SU-DHL-6 (cell line): ENCODE measurements around the gene BCL2.

ENCODE experiments used
- H2AFZ ChIP-seq: fragments of 200-600 bp; sonication (generic); 2 replicates; pipeline ENCODE4 v1.6.1; 2014; ENCODE audit warnings: low read depth, mild to moderate bottlenecking, moderate library complexity, mixed read lengths, antibody characterized with exemption, low read length; ENCODE audit not compliant: severe bottlenecking
- H3F3A ChIP-seq: fragments of 200-600 bp; shearing (Covaris generic); 2 replicates; pipeline ENCODE4 v1.6.0; 2016; ENCODE audit warnings: antibody characterized with exemption, mild to moderate bottlenecking; ENCODE audit not compliant: insufficient read depth
- H3K27ac ChIP-seq: fragments of 200-600 bp; sonication (generic); 2 replicates; pipeline ENCODE4 v1.5.1; 2016; ENCODE audit warnings: low read depth, mild to moderate bottlenecking, low read length, moderate library complexity, mixed read lengths
- H3K27me3 ChIP-seq: fragments of 200-600 bp; sonication (generic), shearing (Covaris generic); 2 replicates; pipeline ENCODE4 v1.6.0; 2014; ENCODE audit warnings: mild to moderate bottlenecking, low read length
- H3K36me3 ChIP-seq: fragments of 200-600 bp; sonication (generic); 2 replicates; pipeline ENCODE4 v1.6.1; 2014; ENCODE audit warnings: mild to moderate bottlenecking, low read length, mixed read lengths
- H3K4me2 ChIP-seq: fragments of 300-600, 200-600 bp; shearing (Covaris generic), sonication (generic); 2 replicates; pipeline ENCODE4 v1.6.0; 2014; ENCODE audit warnings: low read length, low read depth, mild to moderate bottlenecking; ENCODE audit not compliant: poor library complexity, severe bottlenecking
- H3K4me3 ChIP-seq: fragments of 200-600 bp; sonication (generic); 2 replicates; pipeline ENCODE4 v1.5.1; 2014; ENCODE audit warnings: antibody characterized with exemption, low read length, mild to moderate bottlenecking, mixed read lengths; ENCODE audit not compliant: insufficient read depth, poor library complexity, severe bottlenecking
- H3K79me2 ChIP-seq: fragments of 200-600 bp; sonication (generic); 2 replicates; pipeline ENCODE4 v1.6.1; 2014; ENCODE audit warnings: mild to moderate bottlenecking, low read length, moderate library complexity; ENCODE audit not compliant: insufficient read depth
- H3K9ac ChIP-seq: fragments of 200-600 bp; sonication (generic); 2 replicates; pipeline ENCODE4 v1.7.0; 2014; ENCODE audit warnings: mild to moderate bottlenecking, low read length
- H3K9me2 ChIP-seq: fragments of 200-600 bp; sonication (generic); replicated peaks from 2 replicates; pipeline ENCODE4 v1.6.1; 2014; ENCODE audit warnings: low read length; ENCODE audit not compliant: insufficient read depth
- H3K9me3 ChIP-seq: fragments of 200-600 bp; sonication (generic); 2 replicates; pipeline ENCODE4 v1.6.1; 2014; ENCODE audit warnings: low read length, mixed read lengths; ENCODE audit not compliant: insufficient read depth
- H4K20me1 ChIP-seq: fragments of 200-600 bp; sonication (generic); 2 replicates; pipeline ENCODE4 v1.6.1; 2014; ENCODE audit warnings: low read depth, mild to moderate bottlenecking, antibody characterized with exemption, low read length, moderate library complexity, mixed read lengths
- CTCF ChIP-seq: fragments of 200-600 bp; sonication (generic); IDR thresholded peaks from one replicate; pipeline ENCODE4 v1.5.1; 2017; ENCODE audit warnings: antibody characterized with exemption, mild to moderate bottlenecking, low read length, moderate library complexity; ENCODE audit not compliant: insufficient read depth, poor library complexity, severe bottlenecking
- EZH2phosphoT487 ChIP-seq: fragments of 200-600 bp; sonication (generic), shearing (Covaris generic); conservative IDR thresholded peaks from 2 replicates; pipeline ENCODE4 v1.6.1; 2018; ENCODE audit warnings: mild to moderate bottlenecking, antibody characterized with exemption, low read length, moderate library complexity, mixed read lengths

Gene BCL2

GRCh38 chr18:63317556-63317946 is 2.0 kb downstream of the BCL2 start:
- Histone ChIP-seq H3K79me2 (peaks cover 71% of the 10 kb centered on the region), H3K36me3 (peaks cover 47% of the 10 kb centered on the region), H3K9ac (peak overlapping the region; percentile 83), H3K27me3 (no peaks in the 10 kb centered on the region), H3K4me3 (peak overlapping the region; percentile 85), H3K9me3 (no peaks in the 10 kb centered on the region), H3F3A (peaks cover 33% of the 10 kb centered on the region), H3K4me2 (peak overlapping the region; percentile 86), H4K20me1 (peaks cover 29% of the 10 kb centered on the region), H3K9me2 (no peaks in the 10 kb centered on the region), H3K27ac (peak overlapping the region; percentile 91), H2AFZ (no peak overlapping the region)
- TF ChIP-seq EZH2phosphoT487 (no peak), CTCF (no peak)

- H3K4me2 ChIP-seq: peak overlapping the region; percentile 86
- peak overlapping the region; percentile 91 for H3K27ac ChIP-seq
- TF ChIP-seq CTCF (no peak), EZH2phosphoT487 (no peak)
- H3K79me2 ChIP-seq: peaks cover 77% of the 10 kb centered on the region
- H4K20me1 ChIP-seq: peaks cover 31% of the 10 kb centered on the region
- H3K9ac ChIP-seq: peak overlapping the region; percentile 83
- H3K36me3 ChIP-seq: peaks cover 52% of the 10 kb centered on the region
- H3F3A ChIP-seq: peaks cover 26% of the 10 kb centered on the region
- no peaks in the 10 kb centered on the region for H3K9me3 ChIP-seq
- H2AFZ ChIP-seq: no peak overlapping the region
- peak overlapping the region; percentile 85 for H3K4me3 ChIP-seq
- H3K27me3 ChIP-seq: no peaks in the 10 kb centered on the region
- no peaks in the 10 kb centered on the region for H3K9me2 ChIP-seq
Measured at GRCh38 chr18:63316612-63317555, 2.7 kb downstream of the BCL2 start.

GRCh38 chr18:63315876-63316275 is 3.7 kb downstream of the BCL2 start:
- peaks cover 88% of the 10 kb centered on the region for H3K79me2 ChIP-seq

More at GRCh38 chr18:63315876-63316275, 3.7 kb downstream of the BCL2 start:
- Histone ChIP-seq H3K9me2 (no peaks in the 10 kb centered on the region), H2AFZ (no peak overlapping the region), H3K27ac (peak overlapping the region; percentile 91), H3F3A (peaks cover 19% of the 10 kb centered on the region; the same call in 1 of the 2 replicates), H4K20me1 (peaks cover 37% of the 10 kb centered on the region), H3K9me3 (no peaks in the 10 kb centered on the region), H3K4me3 (peak overlapping the region; percentile 85), H3K36me3 (peaks cover 52% of the 10 kb centered on the region), H3K27me3 (no peaks in the 10 kb centered on the region), H3K9ac (peak overlapping the region; percentile 83), H3K4me2 (peak overlapping the region; percentile 86)
- TF ChIP-seq CTCF (no peak), EZH2phosphoT487 (no peak)
